K562 (cell line): ENCODE results near the gene C9orf50. TPM values are rescaled to one million over a fixed set of nuclear protein-coding genes. Genes with fewer than 3 reads are reported as not detected.

Source experiments
- E2F1 ChIP-seq: sonication (generic); formaldehyde crosslinking; IDR thresholded peaks from 2 replicates; pipeline ENCODE4 v1.8.1; 2023; ENCODE audit warnings: mild to moderate bottlenecking, missing genetic modification reagents, moderate library complexity
- GABPA ChIP-seq: fragments of 200-800 bp; sonication (Bioruptor generic); conservative IDR thresholded peaks from 2 replicates; pipeline ENCODE4 v1.6.1; 2016; ENCODE audit warnings: low read depth, missing genetic modification characterization, missing compliant biosample characterization
- GTF2F1 ChIP-seq: IDR thresholded peaks from 2 replicates; pipeline ENCODE4 v1.6.1; 2011; ENCODE audit warnings: low read depth, low read length, improper control_type of control experiment
- JUND ChIP-seq, 2 experiments: IDR thresholded peaks; 2 replicates in 1 of 2; 3 replicates in 1 of 2; pipeline ENCODE4 v1.6.1; 2011; ENCODE audit warnings: borderline replicate concordance in 2 of 2, low read depth in 2 of 2, low read length in 2 of 2, improper control_type of control experiment in 1 of 2, missing biosample characterization in 1 of 2, missing genetic modification characterization in 1 of 2, missing genetic modification reagents in 1 of 2
- MAFF ChIP-seq: IDR thresholded peaks from 2 replicates; pipeline ENCODE4 v1.6.1; 2012; ENCODE audit warnings: low read length, improper control_type of control experiment
- MBD1 ChIP-seq: fragments of 250-450 bp; sonication (Bioruptor Pico); IDR thresholded peaks from 2 replicates; pipeline ENCODE4 v1.8.0; 2022; ENCODE audit warnings: inconsistent platforms
- SMARCC2 ChIP-seq: fragments of 450-650 bp; IDR thresholded peaks from 2 replicates; pipeline ENCODE4 v1.6.1; 2017; ENCODE audit warnings: antibody characterized with exemption, moderate library complexity, mild to moderate bottlenecking, low read depth
- SP1 ChIP-seq: sonication (generic); formaldehyde crosslinking; IDR thresholded peaks from 2 replicates; pipeline ENCODE4 v1.8.1; 2022; ENCODE audit warnings: mild to moderate bottlenecking, missing genetic modification reagents
- TAF7 ChIP-seq: fragments of 450-650 bp; IDR thresholded peaks from 2 replicates; pipeline ENCODE4 v1.6.1; 2016; ENCODE audit warnings: missing genetic modification characterization, missing compliant biosample characterization
- TOE1 ChIP-seq, 2 experiments: fragments of 450-650 bp in 1 of 2; sonication (generic) in 1 of 2; formaldehyde crosslinking in 1 of 2; IDR thresholded peaks; 2 replicates each; pipeline versions ENCODE4 v1.7.1 to v1.8.0; 2016 to 2022; ENCODE audit warnings: borderline replicate concordance in 2 of 2, mild to moderate bottlenecking in 2 of 2, antibody characterized with exemption in 1 of 2, inconsistent platforms in 1 of 2, low read depth in 1 of 2, missing genetic modification reagents in 1 of 2, moderate library complexity in 1 of 2
- ZC3H4 ChIP-seq: sonication (generic); formaldehyde crosslinking; IDR thresholded peaks from 2 replicates; pipeline ENCODE4 v1.9.0; 2021; ENCODE audit warnings: missing genetic modification reagents, borderline replicate concordance
- ZHX1 ChIP-seq: fragments of 150-350 bp; conservative IDR thresholded peaks from 2 replicates; pipeline ENCODE4 v1.6.1; 2014; ENCODE audit warnings: low read length
- ZNF24 ChIP-seq: fragments of 450-650 bp; IDR thresholded peaks from 2 replicates; pipeline ENCODE4 v1.6.1; 2016
- ZNF639 ChIP-seq, 2 experiments: fragments of 200-800 bp in 1 of 2; sonication (Bioruptor generic) in 1 of 2; sonication (generic) in 1 of 2; formaldehyde crosslinking in 1 of 2; IDR thresholded peaks in 1 of 2; conservative IDR thresholded peaks in 1 of 2; 2 replicates each; pipeline versions ENCODE4 v1.5.0 to v1.6.1; 2016 to 2020; ENCODE audit warnings: missing compliant biosample characterization in 1 of 2, missing genetic modification characterization in 1 of 2, missing genetic modification reagents in 1 of 2
- ZNF766 ChIP-seq: fragments of 200-800 bp; sonication (Bioruptor generic); conservative IDR thresholded peaks from 2 replicates; pipeline ENCODE4 v1.6.1; 2016; ENCODE audit warnings: missing genetic modification characterization, missing compliant biosample characterization
- polyA plus RNA-seq, 8 experiments: library from polyadenylated mRNA; depleted of rRNA in 4 of 8; stranded (reverse) in 5 of 8; unstranded in 3 of 8; fragments of >200 nt; fragmentation: Nextera tagmentation in 2 of 8; fragmentation: Illumina TruSeq in 1 of 8; extraction: Ambion mirVana in 2 of 8; extraction: Trizol in 1 of 8; gene quantifications; 2 replicates each; pipeline versions ENCODE4 v1.2.1 to v1.2.3, GENCODE V29; 2011 to 2014; ENCODE audit warnings: inconsistent platforms in 1 of 8, missing spikeins in 1 of 8
- total RNA-seq, 7 experiments: library from RNA; depleted of rRNA in 6 of 7; stranded (reverse); fragments of >200 nt in 6 of 7; fragmentation: Illumina TruSeq in 2 of 7; extraction: Trizol in 2 of 7; gene quantifications; 2 replicates each; pipeline versions ENCODE4 v1.2.1 to v1.2.3, GENCODE V29; 2011 to 2021; ENCODE audit warnings: low replicate concordance in 1 of 7
- TF ChIP-seq, protein P1 (sequence below): fragments of 450-650 bp; IDR thresholded peaks from 2 replicates; pipeline ENCODE4 v1.6.1; 2014; ENCODE audit warnings: low read depth, mild to moderate bottlenecking, moderate library complexity, borderline replicate concordance

The C9orf50 gene
- total and polyA plus RNA-seq, 9 of the 15 experiments (the other 6 are each of a cell fraction or from before 2014, with no cell fraction given) = not detected

DNA sequence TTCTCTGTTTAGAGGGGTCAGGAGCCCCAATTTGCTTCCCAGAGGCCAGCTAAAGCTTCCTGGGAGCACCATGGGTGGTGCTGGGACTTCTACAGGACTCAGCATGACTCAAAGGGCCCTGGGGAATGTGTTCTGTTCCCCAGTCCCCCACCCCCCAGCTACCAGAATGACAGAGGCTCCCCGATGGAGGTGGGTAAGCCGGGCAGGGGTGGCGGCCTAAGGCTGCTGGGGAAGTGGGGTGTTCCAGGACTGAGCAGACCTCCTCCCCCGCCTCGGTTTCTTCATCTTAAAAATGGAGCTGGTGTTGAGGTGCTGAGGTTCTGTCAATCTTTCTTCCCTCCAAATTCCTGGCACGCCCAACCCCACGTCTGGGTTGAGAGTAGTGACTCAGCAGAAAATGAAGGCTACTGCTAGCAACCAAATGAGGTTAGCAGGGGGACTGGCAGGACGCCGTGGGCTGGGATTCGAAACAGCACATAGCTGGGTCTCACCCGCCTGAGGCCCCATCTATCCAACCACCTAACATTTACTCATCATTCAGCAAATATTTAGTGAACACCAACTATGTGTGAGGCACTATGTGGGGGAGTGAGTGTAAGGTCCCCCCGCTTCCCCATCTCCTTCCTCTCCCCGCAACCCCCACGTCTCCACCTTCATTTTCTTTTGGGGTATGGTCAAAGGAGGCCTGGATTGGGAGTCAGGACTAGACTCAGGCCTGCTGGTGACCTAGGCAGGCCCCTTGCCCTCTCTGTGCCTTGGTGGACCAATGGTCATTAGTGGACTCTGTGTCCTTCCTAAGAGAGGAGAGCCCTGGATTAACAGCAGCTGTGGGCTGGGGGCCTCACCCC, 50.2 kb downstream of the C9orf50 start (continued):
- no peak for TF ChIP-seq GTF2F1
- TF ChIP-seq, protein P1, sequence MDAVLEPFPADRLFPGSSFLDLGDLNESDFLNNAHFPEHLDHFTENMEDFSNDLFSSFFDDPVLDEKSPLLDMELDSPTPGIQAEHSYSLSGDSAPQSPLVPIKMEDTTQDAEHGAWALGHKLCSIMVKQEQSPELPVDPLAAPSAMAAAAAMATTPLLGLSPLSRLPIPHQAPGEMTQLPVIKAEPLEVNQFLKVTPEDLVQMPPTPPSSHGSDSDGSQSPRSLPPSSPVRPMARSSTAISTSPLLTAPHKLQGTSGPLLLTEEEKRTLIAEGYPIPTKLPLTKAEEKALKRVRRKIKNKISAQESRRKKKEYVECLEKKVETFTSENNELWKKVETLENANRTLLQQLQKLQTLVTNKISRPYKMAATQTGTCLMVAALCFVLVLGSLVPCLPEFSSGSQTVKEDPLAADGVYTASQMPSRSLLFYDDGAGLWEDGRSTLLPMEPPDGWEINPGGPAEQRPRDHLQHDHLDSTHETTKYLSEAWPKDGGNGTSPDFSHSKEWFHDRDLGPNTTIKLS = 0 out of 2 replicates have a peak, but pooled peaks have one; percentile 25
- TF ChIP-seq SMARCC2 = peak; percentile 54; the same call in 1 of the 2 replicates
- no peak for TF ChIP-seq MBD1 (CRISPR knock-in tag)
- TF ChIP-seq GABPA (tag) = no peak
- TF ChIP-seq E2F1 (CRISPR knock-in tag) = no peak
- TF ChIP-seq JUND (IDR thresholded peaks at IDR 0.05; ENCODE audit: borderline replicate concordance, low read depth, low read length) = peak; percentile 63
- peak; percentile 51; the same call in 1 of the 3 replicates for TF ChIP-seq JUND (tag; IDR thresholded peaks at IDR 0.05; ENCODE audit: borderline replicate concordance, low read depth, low read length)
- no peak for TF ChIP-seq TAF7
- TF ChIP-seq ZHX1 = no peak
- TF ChIP-seq MAFF = peak; percentile 99
- TF ChIP-seq TOE1 (IDR thresholded peaks at IDR 0.05; ENCODE audit: borderline replicate concordance) = 0 out of 2 replicates have a peak, but pooled peaks have one; percentile 43
- no peak for TF ChIP-seq TOE1 (CRISPR knock-in tag; IDR thresholded peaks at IDR 0.05; ENCODE audit: borderline replicate concordance, low read depth)
- peak; percentile 84 for TF ChIP-seq ZNF766
- TF ChIP-seq ZNF24 = no peak
- TF ChIP-seq ZNF639 (CRISPR knock-in tag; conservative IDR thresholded peaks at IDR 0.05 in 1 of 2, IDR thresholded peaks at IDR 0.05 in 1 of 2) = peak in 1 of 2 experiments; percentile 68; a peak in 1 of 4 replicates
- TF ChIP-seq ZC3H4 (CRISPR knock-in tag) = no peak
- TF ChIP-seq SP1 (CRISPR knock-in tag) = no peak
